GM18505 (cell line): Measurements from ENCODE around the gene DPP10.
"Not testable (repeated sequence)": the region's sequence is repeated elsewhere in the genome, so short reads cannot be mapped to it uniquely, and the experiment has no call there.

Experiments
- ATAC-seq: cut with Tn5 transposase; IDR thresholded peaks from one replicate; pipeline ENCODE4 v1.9.1; 2021; ENCODE audit not compliant: unreplicated experiment
- POLR2A ChIP-seq: IDR thresholded peaks from 4 replicates; pipeline ENCODE4 v1.6.1; 2011; ENCODE audit warnings: borderline replicate concordance; ENCODE audit not compliant: insufficient read depth, insufficient read length; ENCODE audit errors: extremely low read depth

Gene DPP10

GRCh38 chr2:115389898-115390565, 947.6 kb downstream of the DPP10 start:
- ATAC-seq = no peak
- no peak for TF ChIP-seq POLR2A

- ATAC-seq = no peak
- TF ChIP-seq POLR2A = no peak
Measured at GRCh38 chr2:115396579-115396978, 954.1 kb downstream of the DPP10 start.

- TF ChIP-seq POLR2A = no peak
- no peak for ATAC-seq
Measured at GRCh38 chr2:115400940-115401339, 958.5 kb downstream of the DPP10 start.

GRCh38 chr2:115412501-115412900, 970.1 kb downstream of the DPP10 start:
- no peak for TF ChIP-seq POLR2A
- ATAC-seq = no peak

- TF ChIP-seq POLR2A = no peak
Measured at GRCh38 chr2:115413791-115414190, 971.4 kb downstream of the DPP10 start.

GRCh38 chr2:115414466-115414865, 972.0 kb downstream of the DPP10 start:
- TF ChIP-seq POLR2A = no peak

More at GRCh38 chr2:115413791-115414190, 971.4 kb downstream of the DPP10 start:
- no peak for ATAC-seq

GRCh38 chr2:115422004-115422634, 979.7 kb downstream of the DPP10 start:
- ATAC-seq = no peak

More at GRCh38 chr2:115414466-115414865, 972.0 kb downstream of the DPP10 start:
- ATAC-seq = no peak

GRCh38 chr2:115427436-115427835, 985.0 kb downstream of the DPP10 start:
- no peak for ATAC-seq

More at GRCh38 chr2:115422004-115422634, 979.7 kb downstream of the DPP10 start:
- TF ChIP-seq POLR2A = no peak

GRCh38 chr2:115440746-115441145, 998.3 kb downstream of the DPP10 start:
- not testable (repeated sequence) for ATAC-seq

More at GRCh38 chr2:115427436-115427835, 985.0 kb downstream of the DPP10 start:
- no peak for TF ChIP-seq POLR2A

GRCh38 chr2:115443539-115444185, 1001.2 kb downstream of the DPP10 start:
- ATAC-seq = no peak
- TF ChIP-seq POLR2A = no peak

GRCh38 chr2:115460008-115460407, 1017.6 kb downstream of the DPP10 start:
- TF ChIP-seq POLR2A = no peak
- ATAC-seq = no peak

GRCh38 chr2:115480741-115481140, 1038.3 kb downstream of the DPP10 start:
- no peak for TF ChIP-seq POLR2A
- no peak for ATAC-seq

- no peak for TF ChIP-seq POLR2A
- ATAC-seq = no peak
Measured at GRCh38 chr2:115481842-115482241, 1039.4 kb downstream of the DPP10 start.

- no peak for TF ChIP-seq POLR2A
- no peak for ATAC-seq
Measured at GRCh38 chr2:115483666-115484065, 1041.2 kb downstream of the DPP10 start.
